COLO829 (cell line): Measurements from ENCODE around the gene PLCB2.

Source experiments
- DNase-seq: peaks from one replicate; pipeline ENCODE4 v3.0.0; 2012; ENCODE audit warnings: low spot score

Gene PLCB2

DNA sequence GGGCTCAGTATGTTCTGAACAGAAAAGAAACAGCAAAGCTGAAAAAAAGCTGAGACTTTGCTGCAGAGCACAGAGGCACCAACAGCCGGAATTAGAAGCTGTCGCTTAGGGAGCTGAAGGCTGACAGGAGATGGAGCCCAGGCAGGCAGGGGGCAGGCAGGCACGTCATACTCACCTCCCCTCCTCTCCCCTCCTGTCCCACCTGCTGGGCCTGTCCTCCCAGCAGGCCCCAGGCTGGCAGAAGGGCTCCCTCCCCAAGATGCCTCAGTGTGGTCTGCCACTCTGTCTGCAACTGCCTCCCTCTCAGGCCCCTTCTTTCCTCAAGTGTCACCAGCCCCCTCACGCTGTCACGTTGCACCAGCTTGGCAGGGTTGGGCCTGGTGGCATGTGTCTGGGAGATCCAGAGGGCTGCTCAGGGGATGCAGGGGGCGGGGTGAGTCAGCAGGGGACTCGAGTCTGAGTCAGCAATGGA lies 21.6 kb downstream of the PLCB2 start:
- no peak for DNase-seq

DNA sequence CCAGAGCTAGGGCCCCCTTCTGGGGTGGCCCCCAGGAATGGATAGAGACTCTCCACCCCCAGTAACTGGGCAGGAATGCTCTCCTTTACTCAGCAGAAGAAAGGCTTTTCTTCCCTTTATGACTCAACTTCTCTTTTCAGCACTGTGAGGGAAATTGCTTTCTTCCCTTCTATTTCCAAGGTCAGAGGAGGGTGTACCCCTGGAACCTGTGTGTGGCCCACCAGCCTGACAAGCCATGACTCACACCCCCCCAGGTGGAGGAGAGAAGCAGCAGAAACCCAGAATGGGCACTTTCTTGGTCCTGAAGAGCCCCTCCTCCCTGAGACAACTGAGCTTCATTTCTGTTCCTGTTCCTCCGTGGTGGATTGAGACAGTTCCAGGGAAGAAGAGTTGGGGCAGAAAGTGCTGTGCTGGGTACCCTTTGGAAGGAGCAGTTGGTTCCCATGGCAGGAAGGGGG lies 22.2 kb downstream of the PLCB2 start:
- DNase-seq: no peak

GRCh38 chr15:40285151-40285550 lies 22.6 kb downstream of the PLCB2 start:
- no peak for DNase-seq

DNA sequence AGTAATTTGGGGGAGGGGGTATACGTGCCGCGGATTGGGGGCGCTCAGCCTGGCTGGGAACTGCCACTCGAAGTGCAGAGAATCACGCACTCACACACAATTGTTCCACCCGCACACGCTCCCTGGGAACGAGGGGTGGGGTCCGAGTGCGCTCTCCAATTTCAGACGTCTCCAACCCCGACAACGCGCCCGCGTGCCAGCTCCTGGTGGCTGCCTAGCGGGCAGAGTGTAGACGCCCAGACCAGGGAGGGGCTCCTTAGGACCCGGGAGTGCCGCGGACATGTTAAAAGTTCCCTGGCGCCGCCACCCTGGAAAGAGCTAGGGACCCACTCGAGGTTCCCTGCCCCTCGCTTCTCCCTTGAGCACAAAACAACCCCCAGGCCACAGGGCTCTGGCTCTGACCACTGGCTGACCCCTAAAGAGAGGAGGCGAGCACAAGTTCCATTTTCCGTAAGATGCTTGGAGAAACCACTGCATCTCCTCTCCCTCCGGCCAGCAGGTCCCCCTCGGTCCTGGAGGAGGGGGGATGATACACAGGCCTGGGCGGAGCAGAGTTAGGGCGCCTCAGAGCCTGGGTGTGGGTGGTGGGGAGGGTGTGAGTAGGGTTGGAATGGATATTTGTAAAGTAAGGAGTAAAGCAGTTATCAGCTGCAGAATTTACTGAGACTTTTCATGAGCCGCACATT lies 24.0 kb downstream of the PLCB2 start:
- no peak for DNase-seq

- no peak for DNase-seq
These were observed 24.7 kb downstream of the PLCB2 start, which contains the start of gene ANKRD63 for GRCh38 chr15:40282869-40283614. Gene ANKRD63, minus strand, starts transcription at chr15:40283064. Its CDS starts 478 bp downstream, at chr15:40282586.

DNA sequence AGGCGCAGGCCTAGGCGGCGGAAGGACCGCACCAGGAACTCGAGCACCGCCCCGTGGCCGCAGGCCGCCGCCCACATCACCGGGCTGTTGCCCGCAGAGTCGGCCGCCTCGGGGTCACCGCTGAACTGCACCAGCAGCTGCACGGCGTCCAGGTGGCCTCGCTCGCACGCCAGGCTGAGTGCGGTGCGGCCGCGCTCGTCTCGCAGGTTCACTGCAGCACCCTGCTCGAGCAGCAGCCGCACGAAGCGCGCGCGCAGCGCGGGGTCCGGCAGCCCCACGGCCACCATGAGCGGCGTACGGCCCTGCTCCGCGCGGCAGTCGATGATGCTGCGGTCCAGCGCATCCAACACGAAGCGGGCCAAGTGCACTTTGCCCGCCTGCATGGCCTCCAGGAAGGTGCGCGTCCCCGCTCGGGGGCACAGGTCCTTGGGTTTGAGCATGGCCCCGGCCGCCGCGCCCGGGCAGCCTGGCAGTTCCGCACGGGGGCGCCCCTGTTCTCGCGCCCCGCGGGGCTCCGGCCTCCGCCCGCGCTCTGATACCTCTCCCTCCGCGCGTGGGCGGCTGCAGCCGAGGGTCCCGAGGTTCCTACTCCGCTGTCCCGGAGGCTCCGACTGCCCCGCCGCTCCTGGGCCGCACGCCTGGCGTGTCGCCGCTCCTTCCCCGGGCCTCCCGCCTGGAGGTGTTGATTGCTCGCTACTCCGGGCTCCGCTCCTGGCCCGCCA lies 25.4 kb downstream of the PLCB2 start:
- no peak for DNase-seq

GRCh38 chr15:40281801-40282146 lies 26.0 kb downstream of the PLCB2 start:
- DNase-seq: no peak

DNA sequence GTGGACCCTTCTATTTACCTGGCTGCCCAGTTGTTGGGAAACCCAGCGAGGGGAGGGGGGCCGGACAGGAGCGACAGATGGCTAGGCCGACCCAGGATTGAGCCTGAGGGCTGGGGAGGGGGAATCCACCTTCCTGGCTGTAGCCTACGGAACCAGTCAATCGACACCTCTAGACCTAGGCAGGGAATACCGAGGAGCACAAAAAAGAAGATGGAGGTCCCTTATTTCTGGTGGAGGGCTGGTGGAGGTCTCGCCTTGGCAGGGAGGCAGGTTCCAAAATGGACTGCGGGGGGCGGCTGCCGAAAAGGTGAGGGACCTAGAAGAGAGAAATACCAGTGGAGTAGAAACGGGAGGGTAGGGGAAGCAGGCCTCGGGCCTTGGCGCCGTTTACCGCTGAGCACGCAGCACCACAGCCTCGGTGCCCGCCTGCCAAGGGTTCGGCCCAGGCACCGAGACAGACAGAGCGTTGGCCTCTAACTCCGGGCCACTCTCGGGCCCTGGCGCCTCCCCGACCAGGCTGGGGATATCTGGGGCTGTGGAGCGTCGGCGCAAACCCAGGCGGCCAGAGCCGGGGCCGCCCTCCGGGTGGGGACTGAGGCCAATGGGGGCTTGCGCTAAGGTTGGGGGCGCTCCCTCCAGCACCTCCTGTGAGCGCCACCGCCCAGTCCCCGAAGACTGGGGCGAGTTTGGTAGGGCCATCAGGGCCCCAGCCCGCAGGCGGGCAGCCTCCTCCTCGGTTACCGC lies 26.5 kb downstream of the PLCB2 start:
- DNase-seq: no peak

DNA sequence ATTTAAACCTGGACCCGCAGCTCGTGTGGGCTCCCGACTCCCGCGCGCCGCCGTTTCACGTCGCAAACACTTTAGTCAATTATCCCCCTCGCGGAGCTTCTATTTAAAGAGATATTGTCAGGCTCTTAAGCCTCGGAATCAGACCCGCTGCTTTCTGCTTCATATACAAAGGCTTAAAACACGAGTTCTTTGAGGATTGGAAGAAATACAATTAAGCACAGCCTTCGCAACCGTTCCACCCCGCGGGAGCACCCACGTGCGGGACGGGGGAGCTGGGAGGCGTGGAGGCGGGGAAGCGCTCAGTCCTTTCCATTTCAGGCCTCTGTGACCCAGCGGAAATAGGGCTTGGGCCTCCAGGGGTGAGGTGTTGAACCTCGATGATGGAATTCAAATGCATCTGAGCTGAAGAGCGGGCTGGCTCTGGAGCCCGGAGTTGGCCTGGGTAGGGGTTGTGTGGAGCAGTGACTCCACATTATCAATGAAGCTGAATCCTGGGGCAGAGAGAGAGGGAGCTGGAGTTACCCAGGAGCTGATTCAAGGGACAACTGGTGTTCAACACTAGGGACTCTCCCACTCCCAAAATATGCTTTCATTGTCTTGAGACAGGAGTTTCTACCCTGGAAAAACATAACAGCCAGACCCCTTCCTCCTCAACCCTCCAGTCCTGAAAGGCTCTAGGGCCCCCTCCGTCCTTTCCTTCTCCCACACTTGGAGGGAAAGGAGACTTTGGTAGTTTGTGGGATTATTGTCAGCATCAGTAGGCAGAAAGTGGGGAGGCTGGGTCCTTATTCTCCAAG lies 27.3 kb downstream of the PLCB2 start:
- no peak for DNase-seq

GRCh38 chr15:40279437-40280141 lies 28.1 kb downstream of the PLCB2 start:
- DNase-seq: peak; percentile 19

DNA sequence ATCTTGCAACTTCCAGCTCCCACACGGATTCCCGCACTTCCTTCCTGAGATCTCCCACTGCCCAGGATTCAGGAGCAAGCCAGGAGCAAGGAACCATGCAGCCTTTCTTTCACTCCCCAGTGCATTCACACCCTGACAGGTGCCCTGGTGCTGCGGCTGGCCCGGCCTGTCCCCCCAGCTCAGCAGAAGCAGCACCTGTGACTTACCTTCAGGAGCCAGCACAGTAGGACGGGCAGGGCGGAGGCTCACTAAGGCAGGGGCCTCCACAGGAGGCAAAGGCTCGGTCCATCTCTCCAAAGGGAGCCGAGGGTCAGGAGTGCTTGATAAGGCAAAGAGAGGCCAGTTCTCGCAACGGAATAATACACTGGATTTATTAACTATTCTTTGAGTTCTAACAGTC lies 29.7 kb downstream of the PLCB2 start:
- DNase-seq: no peak

DNA sequence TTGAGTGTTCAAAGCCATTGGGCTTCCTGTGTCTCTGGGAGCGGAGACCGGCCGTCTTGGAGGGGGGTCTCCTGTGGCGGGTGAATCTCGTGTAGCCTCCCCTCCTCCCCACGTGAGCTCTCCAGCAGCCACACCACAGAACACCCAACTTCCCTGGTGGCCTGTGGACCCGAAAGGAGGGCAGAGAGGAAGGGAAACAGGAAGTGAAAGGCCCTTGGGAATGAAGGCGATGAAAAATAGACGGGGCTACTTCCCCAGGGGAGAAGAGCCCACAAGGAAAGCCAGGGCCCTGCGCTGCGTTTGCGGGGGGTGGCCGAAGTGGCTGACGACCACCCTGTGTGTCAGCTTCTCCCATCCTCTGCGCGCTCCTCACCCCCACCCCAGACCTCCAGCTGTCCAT lies 30.3 kb downstream of the PLCB2 start:
- no peak for DNase-seq

DNA sequence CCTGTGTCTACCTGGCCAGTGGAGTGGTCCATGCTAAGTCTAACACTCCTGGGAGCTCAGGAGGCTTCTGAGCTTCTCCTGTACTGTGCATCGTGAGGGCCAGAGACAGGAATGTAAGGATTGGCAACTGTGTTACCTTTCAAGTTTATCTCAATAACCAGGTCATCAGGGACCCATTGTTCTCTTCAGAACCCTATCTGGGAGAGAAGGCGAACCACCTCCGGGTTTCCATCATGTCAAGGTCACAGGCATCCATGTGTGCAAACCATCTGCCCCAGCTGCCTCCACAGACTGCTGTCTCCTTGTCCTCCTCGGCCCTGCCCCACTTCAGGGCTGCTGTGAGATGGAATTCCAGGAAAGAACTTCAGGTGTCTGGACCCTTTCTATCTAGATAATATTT lies 30.8 kb downstream of the PLCB2 start:
- no peak for DNase-seq

DNA sequence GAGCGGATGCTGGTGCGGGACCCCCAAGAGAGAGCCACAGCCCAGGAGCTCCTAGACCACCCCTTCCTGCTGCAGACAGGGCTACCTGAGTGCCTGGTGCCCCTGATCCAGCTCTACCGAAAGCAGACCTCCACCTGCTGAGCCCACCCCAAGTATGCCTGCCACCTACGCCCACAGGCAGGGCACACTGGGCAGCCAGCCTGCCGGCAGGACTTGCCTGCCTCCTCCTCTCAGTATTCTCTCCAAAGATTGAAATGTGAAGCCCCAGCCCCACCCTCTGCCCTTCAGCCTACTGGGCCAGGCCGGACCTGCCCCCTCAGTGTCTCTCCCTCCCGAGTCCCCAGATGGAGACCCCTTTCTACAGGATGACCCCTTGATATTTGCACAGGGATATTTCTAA lies 31.8 kb downstream of the PLCB2 start:
- DNase-seq: no peak

DNA sequence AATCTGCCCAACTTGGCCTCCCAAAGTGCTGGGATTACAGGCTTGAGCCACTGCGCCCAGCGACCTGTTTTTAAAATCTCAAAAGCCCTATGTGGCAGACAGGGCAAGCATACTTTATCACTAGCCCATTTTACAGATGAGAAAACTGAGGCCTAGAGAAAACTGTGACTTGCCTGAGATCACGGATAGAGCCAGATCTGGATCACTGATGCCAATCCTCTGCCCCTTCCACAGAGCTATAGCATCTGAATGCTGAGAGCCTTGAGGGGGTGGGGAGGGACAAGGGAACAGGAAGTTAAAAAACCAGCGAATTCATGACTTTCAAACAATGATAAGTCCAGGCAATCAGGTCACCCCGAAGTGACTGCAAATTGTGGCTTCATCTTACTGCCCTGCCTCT lies 32.2 kb downstream of the PLCB2 start:
- no peak for DNase-seq

DNA sequence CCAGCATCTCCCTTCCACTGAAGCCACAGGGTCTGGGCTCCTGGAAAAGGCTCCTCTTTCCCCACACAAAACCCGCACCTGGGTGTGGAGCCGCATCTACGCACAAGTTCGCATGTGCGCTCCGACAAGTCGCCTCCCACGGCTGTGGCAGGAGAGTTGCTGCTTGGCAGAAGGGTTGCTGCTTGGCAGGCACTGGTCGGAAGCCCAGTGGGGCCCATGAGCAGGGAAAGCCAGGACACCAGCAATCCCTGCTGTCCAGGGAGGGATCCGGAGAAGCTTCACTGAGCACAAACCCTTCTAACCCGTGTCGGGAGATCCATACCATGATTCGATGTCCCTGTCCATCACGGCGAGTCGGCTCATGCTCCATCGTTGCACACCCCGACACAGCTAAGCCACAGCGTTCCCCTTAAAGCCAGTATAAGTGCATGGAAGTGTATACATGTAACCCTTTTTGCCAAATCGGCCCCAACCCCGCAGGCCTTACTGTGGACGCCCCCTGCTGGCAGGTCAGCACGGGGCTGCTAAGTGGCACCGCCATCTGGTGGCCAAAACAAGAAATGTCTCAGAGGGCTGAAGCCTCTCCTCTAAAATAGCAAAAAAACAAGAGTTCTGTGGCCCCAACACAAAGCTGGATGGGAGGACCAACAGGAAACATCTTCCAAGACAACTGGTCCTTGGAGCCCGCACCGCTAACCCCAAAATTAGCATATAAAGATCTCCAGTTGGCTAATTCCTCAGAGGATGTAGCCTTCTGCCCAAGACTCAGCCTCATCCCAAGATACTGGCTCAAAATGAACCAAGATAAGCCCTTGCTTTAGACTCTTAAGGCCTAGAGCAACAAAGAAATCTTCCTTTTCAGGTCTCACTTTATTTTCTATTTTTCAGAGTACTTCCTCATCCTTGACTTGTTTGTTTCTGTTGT lies 33.1 kb downstream of the PLCB2 start:
- peak; percentile 37 for DNase-seq

DNA sequence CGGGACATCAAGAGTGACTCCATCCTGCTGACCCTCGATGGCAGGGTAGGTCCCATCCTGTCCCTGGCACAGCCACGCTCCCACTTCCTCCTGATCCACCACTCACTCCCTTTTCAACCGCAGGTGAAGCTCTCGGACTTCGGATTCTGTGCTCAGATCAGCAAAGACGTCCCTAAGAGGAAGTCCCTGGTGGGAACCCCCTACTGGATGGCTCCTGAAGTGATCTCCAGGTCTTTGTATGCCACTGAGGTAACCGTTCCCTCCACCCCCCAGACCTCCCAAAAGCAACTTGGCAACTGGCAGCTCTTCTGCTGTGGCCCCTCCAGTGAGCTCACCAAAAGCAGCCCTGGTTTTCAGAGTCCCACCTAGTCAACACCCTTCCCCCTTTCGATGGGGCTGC lies 34.3 kb downstream of the PLCB2 start:
- DNase-seq: no peak

- DNase-seq: no peak
These were observed 35.2 kb downstream of the PLCB2 start for GRCh38 chr15:40272485-40273056.
